GM19467 (cell line): Measurements from ENCODE around the gene SARS1.
"Not testable (repeated sequence)": the region's sequence is repeated elsewhere in the genome, so short reads cannot be mapped to it uniquely, and the experiment has no call there.

Experiments
- ATAC-seq: cut with Tn5 transposase; IDR thresholded peaks from one replicate; pipeline ENCODE4 v1.9.1; 2021; ENCODE audit warnings: mild to moderate bottlenecking, moderate library complexity; ENCODE audit not compliant: unreplicated experiment

The SARS1 gene

GRCh38 chr1:109213824-109214693, at the start of gene SARS1:
Gene SARS1 (plus strand): TSS chr1:109213918. CDS start chr1:109213993, 75 bp downstream.
- peak; percentile 87 for ATAC-seq

DNA sequence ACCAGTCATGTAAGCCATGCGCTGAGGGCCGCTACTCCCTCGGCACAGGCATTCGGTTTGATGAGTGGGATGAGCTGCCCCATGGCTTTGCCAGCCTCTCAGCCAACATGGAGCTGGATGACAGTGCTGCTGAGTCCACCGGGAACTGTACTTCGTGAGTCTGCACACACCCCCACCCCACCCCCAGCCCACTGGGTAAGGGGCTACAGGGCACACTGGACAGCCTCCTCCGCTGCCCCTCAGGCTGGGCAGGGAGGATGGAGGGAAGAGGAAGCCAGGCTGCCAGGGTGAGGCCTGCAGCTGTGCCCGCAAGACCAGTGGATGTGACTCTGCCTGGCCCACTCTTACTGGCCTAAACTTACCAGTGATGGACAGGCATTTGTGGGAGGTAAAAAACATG, 49.2 kb upstream of the SARS1 start:
- no peak for ATAC-seq

DNA sequence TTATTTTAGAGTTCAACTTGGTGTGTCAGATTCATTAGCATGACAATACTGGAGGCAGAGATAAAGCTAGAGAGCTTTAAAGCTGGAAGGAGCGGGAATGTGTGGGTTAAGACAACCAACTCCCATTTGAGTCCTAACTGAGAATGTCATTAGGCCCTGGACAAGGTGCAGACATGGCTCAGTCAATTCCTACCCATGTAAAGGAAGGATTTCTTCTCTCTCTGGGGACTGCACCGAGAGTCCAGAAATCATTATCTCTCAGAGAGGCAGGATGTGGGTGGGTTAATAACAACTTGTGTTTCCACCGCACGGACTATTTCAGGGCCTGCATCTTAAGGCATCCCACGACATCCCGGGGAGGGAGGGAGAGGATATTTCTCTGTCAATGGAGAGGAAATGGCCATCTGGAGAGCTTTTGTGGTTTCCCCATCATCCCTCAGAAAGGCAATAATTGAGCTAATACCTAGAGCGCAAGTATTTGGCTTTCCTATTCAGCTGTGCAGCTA, 46.7 kb upstream of the SARS1 start:
- peak; percentile 44 for ATAC-seq

DNA sequence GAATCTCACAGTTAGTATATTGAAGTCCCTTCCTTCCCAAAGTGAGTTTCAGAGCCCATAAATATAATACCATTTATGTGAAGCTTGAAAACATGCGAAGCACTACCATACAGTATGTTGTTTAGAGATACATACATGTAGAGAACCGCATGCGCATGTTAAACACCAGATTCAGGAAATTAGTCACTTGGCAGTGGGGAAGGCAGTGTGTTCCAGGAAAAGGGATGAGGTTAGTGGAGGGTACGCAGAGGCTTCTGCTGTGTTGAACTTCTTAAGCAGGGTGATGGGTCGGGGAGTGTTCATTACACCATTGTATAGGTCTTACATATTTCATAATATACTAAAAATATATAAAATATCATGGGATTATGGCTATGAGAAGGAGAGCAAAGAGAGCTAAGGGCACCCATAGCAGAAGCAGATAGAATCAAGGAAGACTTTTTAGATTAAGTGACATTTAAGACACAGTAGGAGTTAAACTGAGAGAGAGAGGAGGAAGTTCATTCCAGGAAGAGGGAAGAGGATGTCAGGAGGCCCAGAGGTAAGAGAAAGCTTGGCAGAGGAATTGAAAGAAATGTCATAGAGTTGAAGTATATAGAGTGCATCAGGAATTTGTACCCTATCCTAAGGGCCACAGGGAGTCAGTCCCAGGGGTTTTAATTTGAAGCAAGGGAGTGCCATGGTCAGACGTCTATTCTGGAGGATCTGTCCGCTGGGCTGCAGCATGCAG, 43.5 kb upstream of the SARS1 start:
- ATAC-seq: no peak

DNA sequence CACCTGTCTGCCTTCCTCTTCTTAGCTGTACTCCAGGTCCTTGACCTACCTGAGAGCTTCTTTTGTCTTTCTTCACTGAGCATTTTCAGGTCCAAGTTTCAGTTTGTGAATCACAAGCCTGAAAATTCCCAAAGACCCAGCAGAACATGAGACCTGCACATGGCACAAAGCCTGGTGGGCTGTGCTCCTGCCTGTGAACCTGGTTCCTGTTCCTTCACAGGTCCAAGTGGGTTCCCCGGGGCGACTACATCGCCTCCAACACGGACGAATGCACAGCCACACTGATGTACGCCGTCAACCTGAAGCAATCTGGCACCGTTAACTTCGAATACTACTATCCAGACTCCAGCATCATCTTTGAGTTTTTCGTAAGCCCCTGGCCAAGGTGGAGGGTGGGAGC, 42.1 kb upstream of the SARS1 start:
- ATAC-seq: no peak

GRCh38 chr1:109176349-109176748, 37.4 kb upstream of the SARS1 start:
- not testable (repeated sequence) for ATAC-seq

GRCh38 chr1:109180715-109181084, 33.0 kb upstream of the SARS1 start:
- ATAC-seq: not testable (repeated sequence)

DNA sequence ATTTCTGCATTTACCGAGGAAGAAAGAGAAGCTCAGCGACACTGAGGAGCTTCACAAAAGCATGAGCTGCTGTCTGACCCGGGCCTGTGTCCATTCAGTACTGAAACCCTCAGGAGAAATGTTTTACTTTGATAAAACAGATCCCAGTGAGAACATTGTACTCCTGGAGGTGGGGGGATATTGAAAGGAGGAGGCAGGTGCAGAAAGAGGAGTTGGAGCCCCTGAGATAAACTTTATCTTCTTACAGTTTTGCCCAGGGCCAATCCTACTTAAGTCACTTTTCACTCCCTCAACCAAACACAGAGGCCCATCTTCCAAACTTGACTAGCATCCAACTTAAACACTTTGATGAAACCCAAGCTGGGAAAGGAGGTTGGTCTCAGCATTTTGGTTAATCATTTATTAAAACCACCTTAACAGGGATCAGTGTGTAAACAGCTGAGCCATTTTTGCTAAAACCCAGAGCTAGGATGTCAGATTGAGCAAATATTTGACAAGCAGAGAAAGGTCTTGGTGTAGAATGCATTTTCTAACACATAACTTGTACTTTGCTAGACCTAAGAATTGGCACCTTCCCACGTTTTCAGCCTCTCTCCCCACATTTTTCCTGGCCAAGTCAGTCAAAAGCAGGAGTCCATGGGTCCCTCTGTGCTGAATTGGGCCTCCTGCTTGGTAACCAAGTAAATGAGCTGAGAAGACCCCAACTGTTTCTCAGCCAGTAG, 32.5 kb upstream of the SARS1 start:
- ATAC-seq: no peak

- no peak for ATAC-seq
These were observed 31.9 kb upstream of the SARS1 start for GRCh38 chr1:109181807-109182163.

DNA sequence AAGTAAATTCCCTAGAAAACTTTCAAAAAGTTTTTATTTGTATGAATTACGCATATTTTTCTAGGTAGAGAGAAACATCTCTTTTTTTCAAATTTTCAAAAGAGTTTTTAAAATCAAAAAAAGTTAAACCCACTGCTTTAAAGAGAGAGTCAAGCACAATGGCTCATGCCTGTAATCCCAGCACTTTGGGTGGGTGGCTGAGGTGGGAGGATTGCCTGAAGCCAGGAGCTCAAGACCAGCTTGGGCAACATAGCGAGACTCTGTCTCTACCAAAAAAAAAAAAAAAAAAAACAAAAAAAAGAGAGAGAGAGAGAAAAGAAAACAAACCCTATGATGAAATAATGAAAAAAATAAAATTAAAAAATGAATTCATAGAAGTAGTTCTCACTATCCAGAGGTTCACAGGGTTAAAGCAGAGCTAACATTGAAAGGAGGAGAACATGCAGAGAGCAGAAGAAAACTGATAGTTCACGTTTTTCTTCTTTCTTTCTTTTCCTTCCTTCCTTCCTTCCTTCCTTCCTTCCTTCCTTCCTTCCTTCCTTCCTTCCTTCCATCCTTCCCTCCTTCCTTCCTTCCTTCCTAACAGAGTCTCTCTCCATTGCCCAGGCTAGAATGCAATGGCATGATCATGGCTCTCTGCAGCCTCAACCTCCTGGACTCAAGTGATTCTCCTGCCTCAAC, 30.5 kb upstream of the SARS1 start:
- no peak for ATAC-seq

- no peak for ATAC-seq
These were observed 29.0 kb upstream of the SARS1 start for GRCh38 chr1:109184687-109185086.

DNA sequence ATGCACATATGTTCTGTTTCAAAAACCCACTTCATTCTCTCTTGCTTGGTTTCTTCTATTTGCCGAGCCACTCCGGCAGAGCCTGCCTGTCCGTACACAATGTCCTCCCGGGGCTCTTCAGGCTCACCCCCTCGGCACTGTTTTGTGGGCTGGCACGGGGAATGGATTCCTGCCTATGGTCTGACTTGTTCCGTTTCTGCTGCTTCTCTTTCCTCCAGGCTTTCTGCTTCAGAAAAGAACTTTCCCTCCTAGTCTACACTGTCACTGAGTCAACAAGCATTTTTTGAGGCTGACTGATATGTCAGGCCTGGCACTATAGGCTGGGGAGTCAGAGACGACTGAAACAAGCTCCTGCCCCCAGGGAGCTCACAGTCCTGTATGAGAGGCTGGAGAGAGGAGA, 28.4 kb upstream of the SARS1 start:
- ATAC-seq: no peak

DNA sequence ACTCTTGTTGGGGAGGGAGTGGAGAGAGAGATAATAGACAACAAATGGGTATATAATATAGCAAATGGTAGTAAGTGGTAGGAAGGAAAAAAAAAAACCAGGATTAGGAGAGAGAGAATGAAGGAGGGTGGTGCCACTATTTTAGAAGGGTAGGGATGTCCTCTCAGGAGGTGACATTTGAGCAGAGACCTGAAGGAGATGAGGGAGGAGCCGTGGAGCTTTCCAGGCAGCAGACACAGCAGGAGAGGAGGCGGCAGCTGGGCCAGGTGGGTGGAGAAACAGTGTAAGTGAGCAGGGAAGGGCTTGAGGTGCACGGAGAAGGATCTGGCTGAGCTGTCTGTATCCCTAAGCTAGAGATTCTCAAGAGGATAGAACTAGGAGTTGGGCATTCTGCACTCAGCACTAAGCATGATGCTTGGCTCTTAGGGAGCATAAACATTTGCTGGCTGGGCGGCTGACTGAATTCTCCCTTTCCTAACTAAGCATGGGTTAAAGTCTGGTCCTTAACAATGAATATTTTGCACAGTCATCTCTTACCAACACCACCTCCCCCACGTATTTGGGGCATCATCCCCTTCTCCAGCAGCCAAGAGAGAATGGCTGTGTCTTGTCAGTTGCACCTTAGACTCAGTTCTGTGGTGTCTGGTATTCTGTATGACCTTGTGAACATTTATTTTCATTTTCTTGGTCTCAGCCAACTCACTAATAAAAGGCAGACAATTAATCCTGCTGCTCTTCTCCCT, 27.6 kb upstream of the SARS1 start:
- no peak for ATAC-seq

GRCh38 chr1:109186733-109187086, 27.0 kb upstream of the SARS1 start:
- ATAC-seq: no peak

DNA sequence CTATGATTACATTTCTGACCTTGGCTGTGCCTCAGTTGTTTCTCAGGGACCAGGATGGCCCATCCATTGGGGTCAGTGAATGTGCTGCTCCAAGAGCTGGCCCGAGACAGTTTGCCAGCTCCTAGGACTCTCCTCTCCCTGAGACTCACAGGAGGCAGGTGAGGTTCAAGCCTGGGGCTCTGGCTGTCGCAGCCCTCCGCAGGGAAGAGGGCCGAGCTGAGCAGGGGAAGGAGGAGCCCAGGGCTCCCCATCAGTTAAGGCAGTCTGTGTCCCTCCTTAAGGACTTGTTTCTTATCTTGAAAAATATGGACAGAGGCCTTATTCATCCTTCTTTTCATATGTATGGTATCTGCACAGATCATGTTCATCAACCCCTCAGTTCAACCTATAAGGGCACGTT, 26.6 kb upstream of the SARS1 start:
- no peak for ATAC-seq

DNA sequence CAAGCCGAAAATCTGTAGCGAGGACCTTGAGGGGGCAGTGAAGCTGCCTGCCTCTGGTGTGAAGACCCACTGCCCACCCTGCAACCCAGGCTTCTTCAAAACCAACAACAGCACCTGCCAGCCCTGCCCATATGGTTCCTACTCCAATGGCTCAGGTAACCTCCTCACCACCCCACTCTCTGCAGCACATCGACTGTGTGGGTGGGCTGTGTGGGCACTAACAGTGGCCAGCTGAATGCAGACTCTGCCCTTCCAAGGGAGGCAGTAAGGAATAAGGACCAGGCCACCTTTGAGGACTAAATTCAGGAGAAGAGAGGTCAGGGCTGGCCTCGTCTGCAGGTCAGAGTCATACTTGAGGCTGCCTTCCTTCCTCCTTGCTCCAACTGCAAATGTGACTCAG, 25.5 kb upstream of the SARS1 start:
- no peak for ATAC-seq

DNA sequence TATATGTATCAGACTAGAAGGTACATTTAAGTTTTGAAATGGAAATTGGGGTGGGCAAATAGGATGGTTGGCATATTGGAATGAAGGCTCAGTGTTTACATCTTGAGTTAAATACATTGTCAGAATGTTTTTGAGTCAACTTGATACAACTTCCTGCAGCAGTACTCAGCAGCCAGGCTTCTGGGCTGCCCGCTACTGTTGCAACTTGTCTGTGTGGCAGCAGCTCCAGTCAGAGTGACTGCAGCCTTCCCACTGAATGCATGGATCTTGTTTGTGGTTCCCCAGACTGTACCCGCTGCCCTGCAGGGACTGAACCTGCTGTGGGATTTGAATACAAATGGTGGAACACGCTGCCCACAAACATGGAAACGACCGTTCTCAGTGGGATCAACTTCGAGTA, 24.9 kb upstream of the SARS1 start:
- no peak for ATAC-seq

GRCh38 chr1:109190189-109190588, 23.5 kb upstream of the SARS1 start:
- no peak for ATAC-seq

DNA sequence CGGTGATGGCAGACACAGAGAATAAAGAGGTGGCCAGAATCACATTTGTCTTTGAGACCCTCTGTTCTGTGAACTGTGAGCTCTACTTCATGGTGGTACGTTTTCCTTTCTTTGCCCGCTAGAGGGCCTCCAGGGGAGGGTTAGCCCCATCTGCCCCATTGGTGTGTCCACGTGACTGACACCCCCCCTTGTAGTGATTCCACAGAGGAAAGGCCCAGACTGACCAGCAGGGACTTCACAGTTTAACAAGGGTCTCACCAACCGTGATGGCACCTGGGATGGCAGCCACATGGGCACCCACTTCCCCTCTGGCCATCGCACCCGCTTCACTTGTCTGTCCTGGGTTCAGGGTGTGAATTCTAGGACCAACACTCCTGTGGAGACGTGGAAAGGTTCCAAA, 22.3 kb upstream of the SARS1 start:
- ATAC-seq: no peak

DNA sequence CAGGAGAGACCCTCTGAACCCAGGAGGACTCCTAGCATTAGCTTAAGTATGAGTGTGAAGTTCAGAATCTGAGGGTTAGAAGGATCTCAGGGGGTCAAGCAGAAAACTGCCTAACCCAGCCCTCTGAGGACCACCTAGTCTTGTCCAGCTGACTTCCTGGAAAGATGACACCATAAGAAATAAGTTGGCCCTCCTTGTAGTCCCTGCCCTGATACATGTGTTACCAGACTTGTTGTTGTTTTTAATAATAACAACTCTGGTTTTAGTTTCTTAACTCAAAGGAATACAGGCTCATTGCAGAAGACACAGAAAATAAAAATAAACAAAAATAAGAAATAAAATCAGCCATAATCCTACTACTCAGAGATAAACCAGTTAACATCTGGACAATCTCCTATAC, 21.8 kb upstream of the SARS1 start:
- no peak for ATAC-seq
